HepG2 (cell line): ENCODE data around the gene PDIA2. TPM values are rescaled to one million over a fixed set of nuclear protein-coding genes. Genes with fewer than 3 reads are reported as not detected.

Source experiments
- CCDC6 ChIP-seq: sonication (generic); formaldehyde crosslinking; IDR thresholded peaks from 2 replicates; pipeline ENCODE4 v1.8.1; 2022; ENCODE audit warnings: mild to moderate bottlenecking, missing genetic modification reagents, moderate library complexity
- GATAD2A ChIP-seq: IDR thresholded peaks from 2 replicates; pipeline ENCODE4 v1.6.1; 2016
- JUN ChIP-seq: sonication (generic); formaldehyde crosslinking; IDR thresholded peaks from 2 replicates; pipeline ENCODE4 v1.4.0; 2020; ENCODE audit warnings: mild to moderate bottlenecking, missing genetic modification reagents
- MZF1 ChIP-seq: sonication (generic); formaldehyde crosslinking; IDR thresholded peaks from 2 replicates; pipeline ENCODE4 v1.8.1; 2023; ENCODE audit warnings: mild to moderate bottlenecking, missing genetic modification reagents, borderline replicate concordance
- NFKBIZ ChIP-seq: IDR thresholded peaks from 2 replicates; pipeline ENCODE4 v1.6.1; 2018; ENCODE audit warnings: missing genetic modification reagents, missing compliant biosample characterization
- POGZ ChIP-seq: sonication (generic); formaldehyde crosslinking; IDR thresholded peaks from 2 replicates; pipeline ENCODE4 v1.4.0; 2020; ENCODE audit warnings: mild to moderate bottlenecking, missing genetic modification reagents
- SCMH1 ChIP-seq: sonication (generic); formaldehyde crosslinking; IDR thresholded peaks from 2 replicates; pipeline ENCODE4 v1.9.0; 2021; ENCODE audit warnings: missing genetic modification reagents, mild to moderate bottlenecking, borderline replicate concordance
- SNAI1 ChIP-seq: sonication (generic); formaldehyde crosslinking; IDR thresholded peaks from 2 replicates; pipeline ENCODE4 v1.5.0; 2020; ENCODE audit warnings: mild to moderate bottlenecking, missing genetic modification reagents, borderline replicate concordance
- ZC3H4 ChIP-seq: sonication (generic); formaldehyde crosslinking; IDR thresholded peaks from 2 replicates; pipeline ENCODE4 v1.4.0; 2020; ENCODE audit warnings: missing genetic modification reagents, borderline replicate concordance
- ZIK1 ChIP-seq: sonication (generic); formaldehyde crosslinking; IDR thresholded peaks from 2 replicates; pipeline ENCODE4 v1.5.0; 2020; ENCODE audit warnings: mild to moderate bottlenecking, low read depth, missing genetic modification reagents, borderline replicate concordance
- ZNF383 ChIP-seq: sonication (generic); formaldehyde crosslinking; IDR thresholded peaks from 2 replicates; pipeline ENCODE4 v1.4.0; 2020; ENCODE audit warnings: missing genetic modification reagents, mild to moderate bottlenecking, borderline replicate concordance
- ZNF547 ChIP-seq: sonication (generic); formaldehyde crosslinking; IDR thresholded peaks from 2 replicates; pipeline ENCODE4 v1.5.1; 2020; ENCODE audit warnings: mild to moderate bottlenecking, missing genetic modification reagents
- ZNF841 ChIP-seq: sonication (generic); formaldehyde crosslinking; IDR thresholded peaks from 2 replicates; pipeline ENCODE4 v1.8.1; 2023; ENCODE audit warnings: missing genetic modification reagents, borderline replicate concordance
- polyA plus RNA-seq, 8 experiments: library from polyadenylated mRNA; depleted of rRNA in 3 of 8; stranded (reverse) in 7 of 8; unstranded in 1 of 8; fragments of >200 nt; fragmentation: Illumina TruSeq in 4 of 8; extraction: Trizol in 4 of 8; gene quantifications; 2 replicates each; pipeline versions ENCODE4 v1.2.1 to v1.2.3, GENCODE V29; 2011 to 2016; ENCODE audit warnings: low read depth in 4 of 8, missing spikeins in 1 of 8, mixed read lengths in 1 of 8; ENCODE audit not compliant: insufficient read depth in 1 of 8
- total RNA-seq, 5 experiments: library from RNA; depleted of rRNA; stranded (reverse); fragments of >200 nt; fragmentation: Illumina TruSeq; extraction: Trizol; gene quantifications; 2 replicates each; pipeline ENCODE4 v1.2.3, GENCODE V29; 2016; ENCODE audit warnings: low read depth in 1 of 5
- TF ChIP-seq, protein P1 (sequence below): sonication (generic); formaldehyde crosslinking; IDR thresholded peaks from 2 replicates; pipeline ENCODE4 v1.4.0; 2020; ENCODE audit warnings: mild to moderate bottlenecking, low read depth, missing genetic modification reagents
- TF ChIP-seq, protein P2 (sequence below): sonication (generic); formaldehyde crosslinking; IDR thresholded peaks from 2 replicates; pipeline ENCODE4 v1.4.0; 2020; ENCODE audit warnings: mild to moderate bottlenecking, missing genetic modification reagents
- TF ChIP-seq, protein P3 (sequence below): sonication (generic); formaldehyde crosslinking; IDR thresholded peaks from 2 replicates; pipeline ENCODE4 v1.4.0; 2020; ENCODE audit warnings: missing genetic modification reagents
- TF ChIP-seq, protein P4 (sequence below), 2 experiments: sonication (generic) in 1 of 2; formaldehyde crosslinking in 1 of 2; IDR thresholded peaks; 2 replicates each; pipeline versions ENCODE4 v1.6.1 to v1.9.0; 2014 to 2022; ENCODE audit warnings: antibody characterized with exemption in 1 of 2, borderline replicate concordance in 1 of 2, inconsistent platforms in 1 of 2, low read depth in 1 of 2, missing genetic modification reagents in 1 of 2

The PDIA2 gene
- total and polyA plus RNA-seq, 2 of the 13 experiments (the other 11 are each of a cell fraction or from before 2014, with no cell fraction given): 0.35 to 1.9 TPM

DNA sequence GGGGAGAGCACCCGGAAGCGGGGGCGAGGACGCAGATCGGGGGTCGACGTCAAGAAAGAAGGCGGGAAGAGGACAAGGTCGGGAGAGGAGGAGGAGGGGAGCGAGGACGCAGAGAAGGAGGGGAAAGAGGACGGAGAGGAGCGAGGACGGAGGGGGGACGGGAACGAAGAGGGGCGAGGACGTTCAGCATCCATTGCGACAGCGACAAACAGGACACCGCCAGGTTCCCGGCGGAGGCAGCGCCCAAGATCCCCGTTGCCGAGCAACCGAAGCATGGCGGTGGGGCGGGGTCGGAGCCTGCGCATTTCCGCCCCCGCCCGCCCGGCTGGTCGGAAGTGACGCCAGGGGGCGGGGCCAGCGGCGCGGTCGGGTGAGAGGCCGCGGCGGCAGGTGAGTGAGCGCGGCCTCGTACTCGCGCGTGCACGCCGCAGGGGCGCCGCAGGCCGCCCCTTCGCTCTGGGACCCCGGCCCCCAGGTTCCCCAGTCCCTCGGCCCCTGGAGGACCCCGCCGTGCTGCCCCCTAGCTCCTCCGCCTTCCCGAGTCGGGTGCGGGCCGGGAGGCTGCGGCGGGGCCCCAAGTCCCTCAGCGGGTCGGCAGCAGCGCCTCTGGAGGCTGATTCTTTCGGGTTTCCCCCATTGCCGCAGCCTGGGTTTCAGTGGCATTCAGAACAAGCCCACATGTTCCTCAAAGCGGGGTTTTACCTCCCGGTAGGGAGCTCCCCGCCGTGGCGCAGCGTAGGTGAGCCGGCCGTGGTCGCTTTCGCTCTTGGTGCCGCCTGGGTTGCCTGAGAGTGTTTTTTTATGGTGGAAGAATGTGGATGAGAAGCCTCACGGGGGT, 48.3 kb upstream of the PDIA2 start, which contains the start of gene FAM234A (continued):
- TF ChIP-seq, protein P1, sequence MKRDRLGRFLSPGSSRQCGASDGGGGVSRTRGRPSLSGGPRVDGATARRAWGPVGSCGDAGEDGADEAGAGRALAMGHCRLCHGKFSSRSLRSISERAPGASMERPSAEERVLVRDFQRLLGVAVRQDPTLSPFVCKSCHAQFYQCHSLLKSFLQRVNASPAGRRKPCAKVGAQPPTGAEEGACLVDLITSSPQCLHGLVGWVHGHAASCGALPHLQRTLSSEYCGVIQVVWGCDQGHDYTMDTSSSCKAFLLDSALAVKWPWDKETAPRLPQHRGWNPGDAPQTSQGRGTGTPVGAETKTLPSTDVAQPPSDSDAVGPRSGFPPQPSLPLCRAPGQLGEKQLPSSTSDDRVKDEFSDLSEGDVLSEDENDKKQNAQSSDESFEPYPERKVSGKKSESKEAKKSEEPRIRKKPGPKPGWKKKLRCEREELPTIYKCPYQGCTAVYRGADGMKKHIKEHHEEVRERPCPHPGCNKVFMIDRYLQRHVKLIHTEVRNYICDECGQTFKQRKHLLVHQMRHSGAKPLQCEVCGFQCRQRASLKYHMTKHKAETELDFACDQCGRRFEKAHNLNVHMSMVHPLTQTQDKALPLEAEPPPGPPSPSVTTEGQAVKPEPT (CRISPR knock-in tag): no peak
- TF ChIP-seq ZNF383 (CRISPR knock-in tag) (no peak), JUN (CRISPR knock-in tag) (no peak), POGZ (no peak), SCMH1 (CRISPR knock-in tag) (no peak), NFKBIZ (CRISPR knock-in tag) (0 out of 2 replicates have a peak, but pooled peaks have one; percentile 3), SNAI1 (no peak), ZC3H4 (CRISPR knock-in tag) (no peak), ZNF841 (CRISPR knock-in tag) (peak; percentile 78; the same call in 1 of the 2 replicates), GATAD2A (CRISPR knock-in tag) (peak; percentile 31; the same call in 1 of the 2 replicates), MZF1 (no peak), ZIK1 (CRISPR knock-in tag) (0 out of 2 replicates have a peak, but pooled peaks have one; percentile 41), ZNF547 (CRISPR knock-in tag) (peak; percentile 36; the same call in 1 of the 2 replicates), CCDC6 (CRISPR knock-in tag) (peak; percentile 66; the same call in 1 of the 2 replicates)
- TF ChIP-seq, protein P2, sequence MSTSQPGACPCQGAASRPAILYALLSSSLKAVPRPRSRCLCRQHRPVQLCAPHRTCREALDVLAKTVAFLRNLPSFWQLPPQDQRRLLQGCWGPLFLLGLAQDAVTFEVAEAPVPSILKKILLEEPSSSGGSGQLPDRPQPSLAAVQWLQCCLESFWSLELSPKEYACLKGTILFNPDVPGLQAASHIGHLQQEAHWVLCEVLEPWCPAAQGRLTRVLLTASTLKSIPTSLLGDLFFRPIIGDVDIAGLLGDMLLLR: peak; percentile 73; the same call in 1 of the 2 replicates
- TF ChIP-seq, protein P3, sequence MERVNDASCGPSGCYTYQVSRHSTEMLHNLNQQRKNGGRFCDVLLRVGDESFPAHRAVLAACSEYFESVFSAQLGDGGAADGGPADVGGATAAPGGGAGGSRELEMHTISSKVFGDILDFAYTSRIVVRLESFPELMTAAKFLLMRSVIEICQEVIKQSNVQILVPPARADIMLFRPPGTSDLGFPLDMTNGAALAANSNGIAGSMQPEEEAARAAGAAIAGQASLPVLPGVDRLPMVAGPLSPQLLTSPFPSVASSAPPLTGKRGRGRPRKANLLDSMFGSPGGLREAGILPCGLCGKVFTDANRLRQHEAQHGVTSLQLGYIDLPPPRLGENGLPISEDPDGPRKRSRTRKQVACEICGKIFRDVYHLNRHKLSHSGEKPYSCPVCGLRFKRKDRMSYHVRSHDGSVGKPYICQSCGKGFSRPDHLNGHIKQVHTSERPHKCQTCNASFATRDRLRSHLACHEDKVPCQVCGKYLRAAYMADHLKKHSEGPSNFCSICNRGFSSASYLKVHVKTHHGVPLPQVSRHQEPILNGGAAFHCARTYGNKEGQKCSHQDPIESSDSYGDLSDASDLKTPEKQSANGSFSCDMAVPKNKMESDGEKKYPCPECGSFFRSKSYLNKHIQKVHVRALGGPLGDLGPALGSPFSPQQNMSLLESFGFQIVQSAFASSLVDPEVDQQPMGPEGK (CRISPR knock-in tag): peak; percentile 78
- TF ChIP-seq, protein P4, sequence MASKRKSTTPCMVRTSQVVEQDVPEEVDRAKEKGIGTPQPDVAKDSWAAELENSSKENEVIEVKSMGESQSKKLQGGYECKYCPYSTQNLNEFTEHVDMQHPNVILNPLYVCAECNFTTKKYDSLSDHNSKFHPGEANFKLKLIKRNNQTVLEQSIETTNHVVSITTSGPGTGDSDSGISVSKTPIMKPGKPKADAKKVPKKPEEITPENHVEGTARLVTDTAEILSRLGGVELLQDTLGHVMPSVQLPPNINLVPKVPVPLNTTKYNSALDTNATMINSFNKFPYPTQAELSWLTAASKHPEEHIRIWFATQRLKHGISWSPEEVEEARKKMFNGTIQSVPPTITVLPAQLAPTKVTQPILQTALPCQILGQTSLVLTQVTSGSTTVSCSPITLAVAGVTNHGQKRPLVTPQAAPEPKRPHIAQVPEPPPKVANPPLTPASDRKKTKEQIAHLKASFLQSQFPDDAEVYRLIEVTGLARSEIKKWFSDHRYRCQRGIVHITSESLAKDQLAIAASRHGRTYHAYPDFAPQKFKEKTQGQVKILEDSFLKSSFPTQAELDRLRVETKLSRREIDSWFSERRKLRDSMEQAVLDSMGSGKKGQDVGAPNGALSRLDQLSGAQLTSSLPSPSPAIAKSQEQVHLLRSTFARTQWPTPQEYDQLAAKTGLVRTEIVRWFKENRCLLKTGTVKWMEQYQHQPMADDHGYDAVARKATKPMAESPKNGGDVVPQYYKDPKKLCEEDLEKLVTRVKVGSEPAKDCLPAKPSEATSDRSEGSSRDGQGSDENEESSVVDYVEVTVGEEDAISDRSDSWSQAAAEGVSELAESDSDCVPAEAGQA (IDR thresholded peaks at IDR 0.05; ENCODE audit: low read depth): peak; percentile 54; the same call in 1 of the 2 replicates
- TF ChIP-seq, protein P4 (CRISPR knock-in tag; IDR thresholded peaks at IDR 0.05; ENCODE audit: borderline replicate concordance): no peak
